Neural cell (in vitro differentiated cells): ENCODE results near the gene CHRDL2. TPM values are rescaled to one million over a fixed set of nuclear protein-coding genes. Genes with fewer than 3 reads are reported as not detected.

Experiments used
- H2AFZ ChIP-seq: fragments of 200-600, 300-800 bp; sonication (generic), shearing (Covaris generic); 2 replicates; pipeline ENCODE4 v1.6.0; 2014; ENCODE audit warnings: low read depth, mild to moderate bottlenecking, antibody characterized with exemption, low read length, moderate library complexity
- H3F3A ChIP-seq: fragments of 200-600 bp; shearing (Covaris generic); 2 replicates; pipeline ENCODE4 v1.6.1; 2016; ENCODE audit warnings: mild to moderate bottlenecking, moderate library complexity, mixed read lengths, antibody characterized with exemption, low read length; ENCODE audit not compliant: insufficient read depth, poor library complexity, severe bottlenecking
- H3K27ac ChIP-seq: fragments of 200-600, 300-800 bp; sonication (generic), shearing (Covaris generic); 2 replicates; pipeline ENCODE4 v1.5.1; 2014; ENCODE audit warnings: mild to moderate bottlenecking, low read length, moderate library complexity
- H3K27me3 ChIP-seq: fragments of 300-800, 200-600 bp; sonication (generic), shearing (Covaris generic); 2 replicates; pipeline ENCODE4 v1.6.0; 2014; ENCODE audit warnings: mild to moderate bottlenecking, low read depth, low read length, moderate library complexity; ENCODE audit not compliant: insufficient read depth
- H3K36me3 ChIP-seq: fragments of 300-800, 200-600 bp; sonication (generic), shearing (Covaris generic); 2 replicates; pipeline ENCODE4 v1.5.1; 2014; ENCODE audit warnings: mild to moderate bottlenecking, antibody characterized with exemption, low read length, moderate library complexity; ENCODE audit not compliant: insufficient read depth
- H3K4me2 ChIP-seq: fragments of 300-800, 200-600 bp; sonication (generic), shearing (Covaris generic); 2 replicates; pipeline ENCODE4 v1.6.0; 2014; ENCODE audit warnings: mild to moderate bottlenecking, low read length
- H3K4me3 ChIP-seq: fragments of 300-800, 200-600 bp; sonication (generic), shearing (Covaris generic); 2 replicates; pipeline ENCODE4 v1.5.1; 2014; ENCODE audit warnings: mild to moderate bottlenecking, low read length, moderate library complexity
- H3K79me2 ChIP-seq: fragments of 200-600 bp; shearing (Covaris generic); replicated peaks from 2 replicates; pipeline ENCODE4 v1.6.0; 2014; ENCODE audit warnings: mild to moderate bottlenecking, low read length, moderate library complexity; ENCODE audit not compliant: insufficient read depth
- H3K9ac ChIP-seq: fragments of 300-800, 200-600 bp; sonication (generic), shearing (Covaris generic); 2 replicates; pipeline ENCODE4 v1.6.1; 2016; ENCODE audit warnings: mild to moderate bottlenecking, low read length, mixed read lengths
- H3K9me2 ChIP-seq: fragments of 200-600 bp; shearing (Covaris generic); 2 replicates; pipeline ENCODE4 v1.6.1; 2016; ENCODE audit warnings: mild to moderate bottlenecking, low read length, mixed read lengths; ENCODE audit not compliant: insufficient read depth
- H3K9me3 ChIP-seq: fragments of 200-600, 300-800 bp; sonication (generic), shearing (Covaris generic); 2 replicates; pipeline ENCODE4 v1.6.1; 2016; ENCODE audit warnings: mild to moderate bottlenecking, mixed run types, low read length, moderate library complexity, mixed read lengths
- H4K20me1 ChIP-seq: fragments of 200-600 bp; shearing (Covaris generic); 2 replicates; pipeline ENCODE4 v1.6.1; 2016; ENCODE audit warnings: mild to moderate bottlenecking, mixed run types; ENCODE audit not compliant: insufficient read depth
- CTCF ChIP-seq: fragments of 450-650 bp; IDR thresholded peaks from 2 replicates; pipeline ENCODE4 v1.5.1; 2014; ENCODE audit warnings: antibody characterized with exemption, mild to moderate bottlenecking, moderate library complexity; ENCODE audit not compliant: poor library complexity, severe bottlenecking
- EP300 ChIP-seq: fragments of 450-650 bp; conservative IDR thresholded peaks from 2 replicates; pipeline ENCODE4 v1.6.1; 2014; ENCODE audit warnings: antibody characterized with exemption, mild to moderate bottlenecking, moderate library complexity; ENCODE audit not compliant: poor library complexity, severe bottlenecking
- EZH2 ChIP-seq: fragments of 200-600, 300-800 bp; shearing (Covaris generic), sonication (generic); IDR thresholded peaks from 2 replicates; pipeline ENCODE4 v1.6.1; 2014; ENCODE audit warnings: antibody characterized with exemption, low read length, borderline replicate concordance, mild to moderate bottlenecking; ENCODE audit not compliant: insufficient read depth, poor library complexity, severe bottlenecking
- MXI1 ChIP-seq: fragments of 450-650 bp; conservative IDR thresholded peaks from 2 replicates; pipeline ENCODE4 v1.6.1; 2014; ENCODE audit warnings: antibody characterized with exemption, mild to moderate bottlenecking; ENCODE audit not compliant: poor library complexity, severe bottlenecking
- POLR2AphosphoS5 ChIP-seq: IDR thresholded peaks from 2 replicates; pipeline ENCODE4 v1.6.1; 2012
- RAD21 ChIP-seq: fragments of 450-650 bp; conservative IDR thresholded peaks from 2 replicates; pipeline ENCODE4 v1.6.1; 2014; ENCODE audit warnings: antibody characterized with exemption, mild to moderate bottlenecking, moderate library complexity
- REST ChIP-seq: IDR thresholded peaks from 2 replicates; pipeline ENCODE4 v1.6.1; 2012; ENCODE audit warnings: borderline replicate concordance
- SMC3 ChIP-seq: fragments of 450-650 bp; conservative IDR thresholded peaks from 2 replicates; pipeline ENCODE4 v1.6.1; 2014; ENCODE audit warnings: antibody characterized with exemption, mild to moderate bottlenecking, moderate library complexity; ENCODE audit not compliant: poor library complexity
- TAF1 ChIP-seq: IDR thresholded peaks from 2 replicates; pipeline ENCODE4 v1.6.1; 2012; ENCODE audit warnings: low read depth
- polyA plus RNA-seq: library from polyadenylated mRNA; depleted of rRNA; stranded (reverse); fragments of >200 nt; gene quantifications from 2 replicates; pipeline ENCODE4 v1.2.3, GENCODE V29; 2014

Gene CHRDL2
- polyA plus RNA-seq, 1 donor from 2014 or later, result not detected

GRCh38 chr11:74694136-74694930, 36.9 kb downstream of the CHRDL2 start:
- Histone ChIP-seq H3K9me3 (no peaks in the 10 kb centered on the region), H3K9me2 (no peaks in the 10 kb centered on the region), H3K27me3 (no peaks in the 10 kb centered on the region), H3K9ac (no peak overlapping the region), H3K27ac (no peak overlapping the region), H3K36me3 (no peaks in the 10 kb centered on the region), H4K20me1 (no peaks in the 10 kb centered on the region), H3F3A (no peaks in the 10 kb centered on the region), H2AFZ (no peak overlapping the region), H3K79me2 (no peaks in the 10 kb centered on the region), H3K4me3 (no peak overlapping the region), H3K4me2 (no peak overlapping the region)
- TF ChIP-seq TAF1 (no peak), MXI1 (no peak), REST (no peak), POLR2AphosphoS5 (no peak), EP300 (no peak), SMC3 (no peak), CTCF (no peak), EZH2 (no peak), RAD21 (no peak)

GRCh38 chr11:74693531-74693930, 37.7 kb downstream of the CHRDL2 start:
- TF ChIP-seq MXI1, result no peak
- TF ChIP-seq POLR2AphosphoS5, result no peak
- TF ChIP-seq EZH2, result no peak
- TF ChIP-seq EP300, result no peak
- TF ChIP-seq REST, result no peak
- no peak for TF ChIP-seq SMC3
- no peak for TF ChIP-seq RAD21
- TF ChIP-seq CTCF, result no peak
- no peak for TF ChIP-seq TAF1
- no peak overlapping the region for H3K4me3 ChIP-seq
- H2AFZ ChIP-seq, result no peak overlapping the region
- H3K4me2 ChIP-seq, result no peak overlapping the region
- no peaks in the 10 kb centered on the region for H3F3A ChIP-seq
- no peaks in the 10 kb centered on the region for H3K9me2 ChIP-seq
- H4K20me1 ChIP-seq, result no peaks in the 10 kb centered on the region
- H3K9me3 ChIP-seq, result no peaks in the 10 kb centered on the region
- no peaks in the 10 kb centered on the region for H3K27me3 ChIP-seq
- H3K36me3 ChIP-seq, result no peaks in the 10 kb centered on the region
- no peak overlapping the region for H3K9ac ChIP-seq
- no peaks in the 10 kb centered on the region for H3K79me2 ChIP-seq
- H3K27ac ChIP-seq, result no peak overlapping the region
